GM19324 (cell line): ENCODE results near the gene DLX3.

Source experiments
- ATAC-seq: cut with Tn5 transposase; IDR thresholded peaks from one replicate; pipeline ENCODE4 v1.9.1; 2021; ENCODE audit warnings: mild to moderate bottlenecking, moderate library complexity; ENCODE audit not compliant: unreplicated experiment, low FRiP score

The DLX3 gene

GRCh38 chr17:49976163-49976827 is 18.7 kb downstream of the DLX3 start:
- no peak for ATAC-seq

- ATAC-seq, result no peak
Observed at GRCh38 chr17:49975531-49975930, 19.5 kb downstream of the DLX3 start.

GRCh38 chr17:49973271-49973615 is 21.8 kb downstream of the DLX3 start:
- ATAC-seq, result no peak

GRCh38 chr17:49972486-49973270 is 22.3 kb downstream of the DLX3 start:
- ATAC-seq, result no peak

- no peak for ATAC-seq
Observed at GRCh38 chr17:49971848-49972485, 23.1 kb downstream of the DLX3 start.

- ATAC-seq, result no peak
Observed at GRCh38 chr17:49971199-49971847, 23.7 kb downstream of the DLX3 start.

- no peak for ATAC-seq
Observed at GRCh38 chr17:49970498-49970897, 24.5 kb downstream of the DLX3 start.

GRCh38 chr17:49969795-49970389 is 25.1 kb downstream of the DLX3 start:
- no peak for ATAC-seq

- ATAC-seq, result no peak
Observed at GRCh38 chr17:49969134-49969759, 25.8 kb downstream of the DLX3 start, which contains the start of gene DLX4. DLX4 (plus strand) TSS chr17:49969190; CDS start chr17:49969469, 279 bp downstream.

- ATAC-seq, result peak; percentile 48
Observed at GRCh38 chr17:49968405-49969133, 26.5 kb downstream of the DLX3 start.

GRCh38 chr17:49967621-49968404 is 27.2 kb downstream of the DLX3 start:
- ATAC-seq, result no peak

- no peak for ATAC-seq
Observed at GRCh38 chr17:49967205-49967604, 27.8 kb downstream of the DLX3 start.

- no peak for ATAC-seq
Observed at GRCh38 chr17:49966767-49967166, 28.3 kb downstream of the DLX3 start.

GRCh38 chr17:49965524-49965909 is 29.5 kb downstream of the DLX3 start:
- no peak for ATAC-seq

GRCh38 chr17:49964769-49965523 is 30.1 kb downstream of the DLX3 start:
- ATAC-seq, result no peak

GRCh38 chr17:49964303-49964768 is 30.7 kb downstream of the DLX3 start:
- ATAC-seq, result no peak

GRCh38 chr17:49963626-49964302 is 31.3 kb downstream of the DLX3 start:
- ATAC-seq, result no peak

- no peak for ATAC-seq
Observed at GRCh38 chr17:49963309-49963625, 31.8 kb downstream of the DLX3 start.
